ENCODE data around the gene OXNAD1.
A peak's percentile ranks its signal among the peaks of the same experiment; 100 is the strongest.
"Not testable (repeated sequence)": the region's sequence is repeated elsewhere in the genome, so short reads cannot be mapped to it uniquely, and the experiment has no call there.

Gene OXNAD1

DNA sequence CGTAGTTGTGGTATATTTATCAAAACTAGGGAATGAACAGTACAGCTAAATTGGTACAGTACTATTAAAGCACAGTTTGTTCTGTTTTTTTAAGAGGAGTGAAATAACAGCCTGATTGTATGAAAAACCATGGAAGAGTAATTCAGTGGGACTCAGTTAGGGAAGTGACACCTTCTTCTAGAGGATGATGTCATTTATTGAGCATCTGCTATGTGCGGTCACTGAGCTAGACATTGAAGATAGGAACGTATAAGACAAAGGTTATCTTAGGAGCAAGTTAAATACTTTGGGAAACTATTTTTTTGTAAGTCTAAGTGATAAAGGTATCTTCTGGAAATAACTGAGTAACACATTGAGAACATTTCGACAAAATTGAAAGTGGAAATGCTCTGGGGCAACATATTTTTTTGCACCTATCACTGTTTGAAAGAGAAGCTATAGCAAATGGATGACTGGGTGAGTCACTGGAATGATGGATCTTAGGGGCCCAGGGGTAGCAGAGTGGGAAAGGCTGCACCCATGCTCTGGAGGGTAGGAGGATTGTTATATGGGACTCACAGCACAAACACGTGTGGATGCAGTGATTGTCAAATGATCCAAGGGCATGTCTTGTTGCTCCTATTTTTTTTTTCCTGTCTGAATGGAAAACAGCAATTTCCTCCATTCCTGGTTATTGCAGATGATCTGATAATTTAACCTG, 43.0 kb downstream of the OXNAD1 start:
- no peak for DNase-seq

DNA sequence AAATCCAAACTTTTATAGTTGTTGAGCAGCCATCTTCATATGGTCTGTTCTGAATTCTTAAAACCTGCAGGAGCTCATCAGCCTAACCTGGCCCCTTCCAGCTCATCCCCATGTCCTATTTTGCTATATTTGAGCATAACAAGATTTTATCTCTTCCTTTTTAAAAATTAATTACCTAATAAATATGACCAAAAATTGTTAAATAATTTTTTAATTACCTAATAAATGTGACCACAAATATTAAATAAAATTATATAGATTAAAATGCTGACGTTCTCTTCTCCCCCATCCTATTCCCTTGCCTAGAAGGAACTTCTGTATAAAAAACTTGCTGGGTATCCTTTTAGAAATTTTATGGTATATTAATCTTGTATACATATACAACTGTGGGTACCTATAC, 43.7 kb downstream of the OXNAD1 start:
- DNase-seq, result no peak

DNA sequence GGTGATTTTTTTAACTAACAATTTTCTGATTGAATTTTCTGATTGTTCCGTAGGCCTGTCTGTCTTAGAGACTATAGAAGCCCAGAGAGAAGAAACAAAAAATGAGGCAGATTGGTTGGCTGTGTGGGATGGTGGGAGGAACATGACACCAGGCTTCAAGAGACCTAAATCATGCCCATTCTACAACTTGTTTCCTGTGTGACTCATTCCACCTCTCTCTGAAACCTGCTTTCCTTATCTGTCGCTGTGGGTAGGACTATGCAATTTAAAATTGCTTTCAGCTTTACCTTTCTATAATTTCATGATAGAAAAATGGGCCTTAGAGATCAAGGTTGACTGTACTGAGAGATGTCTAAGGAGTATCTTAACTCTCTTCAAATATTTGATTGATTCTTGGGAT, 44.5 kb downstream of the OXNAD1 start:
- no peak for DNase-seq

DNA sequence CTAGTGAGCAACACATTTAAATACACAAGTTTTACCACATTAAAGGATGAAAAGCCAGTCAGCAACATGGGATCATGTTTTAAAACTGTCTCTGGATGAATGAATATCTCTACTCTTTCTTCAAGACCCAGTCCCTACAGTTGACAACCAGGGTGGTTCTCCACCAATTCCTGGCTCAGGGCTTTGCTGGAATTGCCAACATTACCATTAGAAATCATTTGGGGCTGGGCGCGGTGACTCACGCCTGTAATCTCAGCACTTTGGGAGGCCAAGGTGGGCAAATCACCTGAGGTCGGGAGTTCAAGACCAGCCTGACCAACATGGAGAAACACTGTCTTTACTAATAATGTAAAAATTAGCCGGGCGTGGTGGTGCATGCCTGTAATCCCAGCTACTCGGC, 45.5 kb downstream of the OXNAD1 start:
- DNase-seq, result not testable (repeated sequence)

DNA sequence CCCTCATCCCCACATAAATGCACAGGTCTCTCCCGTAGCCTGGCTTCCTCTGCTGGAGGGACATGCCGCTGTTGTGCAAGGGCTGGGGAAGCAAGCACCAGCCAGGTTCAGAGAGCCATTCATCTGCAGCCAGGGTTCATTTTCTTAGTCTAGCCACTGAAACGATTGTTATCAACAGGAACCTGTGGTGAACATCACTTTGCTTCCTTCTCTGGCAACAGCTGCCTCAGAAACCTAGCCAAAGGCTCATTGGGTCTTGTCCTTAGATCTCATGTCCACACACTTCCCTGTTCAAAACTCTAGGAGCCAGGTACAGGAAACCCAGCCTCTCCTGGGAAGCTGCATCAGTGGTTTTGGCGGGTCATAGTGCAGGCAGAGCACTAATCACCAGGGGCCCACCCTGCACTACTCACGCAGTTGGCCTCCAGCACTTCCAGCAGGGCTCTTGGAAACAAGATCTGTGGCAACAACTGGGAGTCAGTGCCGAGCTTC, 47.0 kb downstream of the OXNAD1 start:
- no peak for DNase-seq

GRCh38 chr3:16313886-16314645, 49.1 kb downstream of the OXNAD1 start:
- DNase-seq, result no peak

DNA sequence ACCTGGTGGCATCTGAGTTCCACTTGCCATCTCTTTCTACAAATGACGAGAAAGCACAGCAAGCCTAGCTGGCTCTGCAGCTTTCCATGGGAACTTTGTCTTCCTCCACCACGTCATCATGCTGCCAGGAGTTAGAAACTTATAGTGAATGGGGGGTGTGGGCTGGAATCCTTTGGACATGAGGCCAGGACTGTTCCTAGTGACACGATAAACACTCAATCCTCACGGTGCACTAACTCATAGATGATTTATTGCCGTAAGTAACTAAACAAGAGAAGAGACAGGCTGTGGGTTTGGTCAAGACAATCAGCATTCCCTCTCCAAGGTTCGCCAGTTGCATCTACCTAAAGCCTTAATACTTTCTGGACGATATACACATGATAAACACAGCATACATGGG, 50.6 kb downstream of the OXNAD1 start:
- DNase-seq, result no peak

- no peak for DNase-seq
These were observed 51.4 kb downstream of the OXNAD1 start for GRCh38 chr3:16316396-16316795.

DNA sequence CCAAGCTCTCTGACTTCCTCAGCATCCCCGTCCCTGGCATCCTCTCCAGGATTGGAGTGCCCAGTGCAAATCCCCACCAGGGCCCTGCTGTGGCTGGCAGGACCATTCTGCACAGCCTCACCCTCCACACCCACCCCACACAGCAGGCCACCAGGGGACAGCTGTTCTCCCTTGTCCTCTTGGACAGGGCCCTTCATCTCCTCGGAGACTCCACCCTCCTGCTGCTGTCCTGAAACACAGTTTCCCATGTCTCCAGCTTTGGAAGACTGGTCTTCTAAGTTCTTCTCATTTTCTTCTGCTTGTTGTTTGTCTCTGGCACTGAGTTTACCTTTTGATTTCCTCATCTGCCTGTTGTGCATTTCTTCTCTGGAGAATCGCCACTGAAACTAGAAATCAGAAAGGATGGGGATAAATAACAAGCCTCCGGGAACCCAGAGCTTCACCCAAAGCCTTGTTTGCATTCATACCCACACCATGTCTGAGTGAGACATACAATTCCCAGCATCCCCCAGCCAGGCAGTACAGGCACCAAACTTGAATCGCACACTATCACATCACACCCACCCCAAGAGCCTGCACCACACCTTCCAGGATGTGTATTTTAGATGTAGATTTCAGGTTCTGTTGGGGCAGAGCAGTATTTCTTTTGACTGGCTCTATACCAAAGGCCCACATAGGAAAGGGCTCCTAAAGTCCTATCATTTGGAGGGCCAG, 52.0 kb downstream of the OXNAD1 start:
- no peak for DNase-seq

DNA sequence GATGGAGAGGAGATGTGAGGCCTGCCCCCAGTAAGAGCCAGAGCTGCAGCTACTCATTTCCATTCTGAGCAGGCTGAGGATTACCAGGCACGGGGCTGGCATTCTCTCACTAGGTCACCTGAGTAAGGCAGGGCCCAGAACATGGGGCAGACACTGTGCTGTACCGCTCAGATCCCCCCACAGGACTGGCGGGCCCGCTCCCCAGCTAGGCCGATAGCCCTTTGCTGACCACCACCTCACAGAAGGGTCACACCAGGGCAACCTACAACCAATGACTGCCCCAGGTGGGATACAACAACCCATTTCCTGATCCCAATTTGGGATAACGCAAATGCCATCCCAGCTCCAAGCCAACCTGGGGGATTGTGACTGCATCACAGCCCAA, 52.5 kb downstream of the OXNAD1 start:
- DNase-seq, result no peak

DNA sequence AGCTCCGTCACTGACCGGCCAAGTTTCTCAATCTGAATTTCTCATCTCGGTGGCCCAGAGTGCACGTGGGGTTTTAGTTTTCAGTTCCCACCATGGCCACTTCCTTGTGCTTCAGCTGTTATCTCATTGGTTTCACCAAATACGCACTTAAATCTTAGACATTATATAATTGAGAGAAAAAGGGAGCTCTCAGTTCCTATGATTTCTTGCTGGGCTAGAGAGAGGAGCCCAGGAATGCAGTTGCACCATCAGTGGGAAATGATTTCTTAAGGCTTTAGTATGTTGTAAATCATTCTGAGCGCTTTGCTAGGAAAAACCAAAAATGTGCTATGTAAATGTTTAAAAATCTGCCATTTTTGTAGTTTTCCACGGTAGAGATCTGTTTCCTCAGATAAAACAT, 53.2 kb downstream of the OXNAD1 start:
- no peak for DNase-seq

GRCh38 chr3:16319307-16319706, 54.3 kb downstream of the OXNAD1 start:
- no peak for DNase-seq

GRCh38 chr3:16319723-16320122, 54.7 kb downstream of the OXNAD1 start:
- DNase-seq, result no peak

GRCh38 chr3:16320711-16321110, 55.7 kb downstream of the OXNAD1 start:
- DNase-seq, result no peak

DNA sequence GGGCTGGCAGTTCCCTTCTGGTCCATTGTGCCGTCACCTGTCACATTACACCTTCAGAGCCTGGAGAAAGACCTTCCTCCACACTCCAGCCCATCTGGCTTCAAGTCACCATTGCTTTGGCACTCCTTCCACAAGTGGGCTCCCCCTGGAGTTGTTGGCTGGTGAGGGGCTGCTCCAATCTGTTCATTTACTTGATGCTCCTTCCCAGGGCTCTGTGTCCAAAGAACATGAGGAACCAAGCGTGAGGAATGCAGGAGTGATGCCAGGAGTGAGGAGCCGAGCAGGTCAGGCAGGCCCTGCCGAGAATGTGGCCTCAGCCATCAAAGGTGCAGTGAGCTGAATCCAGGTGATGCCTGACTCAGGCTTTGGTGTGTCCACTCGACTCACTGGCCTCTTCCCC, 57.2 kb downstream of the OXNAD1 start:
- no peak for DNase-seq

DNA sequence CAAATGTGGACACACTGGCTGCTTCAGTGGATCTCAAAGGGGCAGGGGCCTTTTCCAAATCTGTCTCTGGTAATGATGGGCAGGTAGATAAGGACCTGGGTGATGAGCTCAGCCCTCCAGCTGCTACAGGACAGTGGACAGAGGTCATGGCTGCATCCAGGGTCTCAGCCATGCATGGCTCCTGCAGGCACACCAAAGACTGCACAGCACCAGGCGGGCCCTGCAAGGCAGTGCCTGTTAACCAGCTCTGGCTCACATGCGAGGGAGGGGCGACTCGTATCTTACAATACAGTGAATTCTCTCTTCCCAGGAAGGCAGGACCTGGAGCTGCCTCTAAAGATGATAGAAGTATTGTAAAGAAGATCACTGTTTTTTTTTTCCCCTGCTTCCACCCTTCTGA, 58.7 kb downstream of the OXNAD1 start:
- no peak for DNase-seq

DNA sequence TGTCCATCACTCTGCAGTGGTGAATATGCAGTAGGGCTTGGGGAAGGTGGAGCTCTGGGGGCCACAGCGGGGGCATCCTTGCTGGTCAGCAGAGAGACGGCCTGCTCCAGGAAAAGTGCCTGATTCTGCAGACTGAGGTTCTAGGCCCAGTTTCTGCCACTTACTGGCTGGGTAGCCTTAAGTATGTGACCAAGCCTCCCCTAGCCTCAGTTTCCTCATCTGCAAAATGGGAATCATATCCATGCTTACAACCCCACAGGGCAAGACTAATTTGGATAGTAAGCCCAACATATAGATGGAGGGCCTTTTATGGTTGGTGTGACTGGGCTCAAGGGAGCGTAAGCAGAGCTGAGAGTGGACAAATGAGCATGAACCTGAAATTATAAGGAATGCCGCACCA, 60.8 kb downstream of the OXNAD1 start:
- DNase-seq, result no peak

DNA sequence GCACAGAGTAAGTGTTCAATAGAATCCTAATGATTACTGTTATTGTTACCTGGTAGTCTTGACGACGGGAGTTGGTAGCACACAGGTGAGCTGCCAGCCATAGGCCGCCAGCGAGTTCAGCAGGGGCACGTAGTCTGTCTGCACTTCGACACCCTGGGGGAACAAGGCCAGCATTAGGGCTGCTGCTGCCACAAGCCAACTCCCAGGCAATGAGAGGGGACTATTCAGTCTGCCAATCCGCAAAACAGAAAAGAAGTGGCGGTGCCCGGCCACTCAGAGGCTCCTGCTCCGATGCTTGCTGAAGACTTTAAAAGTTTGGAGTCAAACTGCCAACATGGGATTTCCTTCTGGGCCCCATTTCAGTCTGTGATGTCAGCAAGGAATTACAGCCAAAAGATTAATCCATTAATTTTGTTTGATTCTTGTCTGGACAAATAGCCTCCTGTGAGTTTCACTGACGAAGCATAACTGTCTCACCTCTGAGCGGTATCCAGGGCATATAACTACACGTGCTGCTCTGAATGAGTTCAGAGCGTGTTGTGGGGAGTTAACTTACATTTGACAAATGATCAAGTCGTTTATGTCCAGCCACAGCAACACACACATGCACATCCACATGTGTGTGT, 61.8 kb downstream of the OXNAD1 start:
- no peak for DNase-seq

GRCh38 chr3:16328124-16328523, 63.1 kb downstream of the OXNAD1 start:
- no peak for DNase-seq

- peak; percentile 14 for DNase-seq
These were observed 64.2 kb downstream of the OXNAD1 start for GRCh38 chr3:16329036-16329825.

- DNase-seq, result no peak
These were observed 64.8 kb downstream of the OXNAD1 start for GRCh38 chr3:16329826-16330129.

DNA sequence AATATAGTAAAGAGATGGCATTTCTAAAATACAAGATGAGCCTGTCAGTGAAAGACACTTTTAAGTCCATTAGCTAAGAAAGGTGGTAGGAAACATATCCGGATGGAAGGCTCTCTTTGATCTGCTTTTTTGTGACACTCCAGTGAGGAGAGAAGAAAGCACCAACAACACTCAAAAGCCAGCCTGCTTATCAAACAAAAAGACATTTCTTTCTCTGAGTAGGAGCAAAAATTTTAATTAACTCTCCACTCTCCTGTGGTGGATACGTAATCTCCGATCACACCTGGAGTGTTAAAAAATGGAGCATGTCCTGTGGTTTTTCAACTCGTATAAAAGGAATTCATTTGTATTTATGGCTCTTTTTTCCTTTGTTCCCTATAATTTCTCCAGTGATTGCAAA, 65.3 kb downstream of the OXNAD1 start:
- no peak for DNase-seq
